Activated CD8-positive, alpha-beta memory T cell treated with anti-CD3 and anti-CD28 coated beads for 48 hours (primary cell): ENCODE measurements around the gene BCL2L1.

Experiments used
- DNase-seq, 3 experiments: peaks; one replicate each; pipeline ENCODE4 v3.0.0-alpha.2; 2020; ENCODE audit warnings: low read depth in 2 of 3, low spot score in 2 of 3

BCL2L1 gene

GRCh38 chr20:31731321-31731717, 8.7 kb upstream of the BCL2L1 start:
- DNase-seq: no peak

- DNase-seq: peak; percentile 96 to 98 (median 96)
Measured at GRCh38 chr20:31723319-31724078, 831 bp upstream of the BCL2L1 start.

GRCh38 chr20:31723069-31723318, 326 bp upstream of the BCL2L1 start:
- DNase-seq: no peak

- no peak for DNase-seq
Measured at GRCh38 chr20:31721408-31722256, 1.0 kb downstream of the BCL2L1 start.

GRCh38 chr20:31720486-31721407, 1.9 kb downstream of the BCL2L1 start:
- no peak for DNase-seq

GRCh38 chr20:31719644-31720485, 2.8 kb downstream of the BCL2L1 start:
- DNase-seq: no peak

GRCh38 chr20:31718952-31719643, 3.6 kb downstream of the BCL2L1 start:
- no peak for DNase-seq

- no peak for DNase-seq
Measured at GRCh38 chr20:31717478-31718201, 5.0 kb downstream of the BCL2L1 start.

- DNase-seq: no peak
Measured at GRCh38 chr20:31716818-31717477, 5.7 kb downstream of the BCL2L1 start.

GRCh38 chr20:31716351-31716750, 6.3 kb downstream of the BCL2L1 start:
- DNase-seq: no peak

- no peak for DNase-seq
Measured at GRCh38 chr20:31715766-31716165, 6.9 kb downstream of the BCL2L1 start.

- DNase-seq: no peak
Measured at GRCh38 chr20:31713312-31714273, 9.1 kb downstream of the BCL2L1 start.

- no peak for DNase-seq
Measured at GRCh38 chr20:31712564-31713311, 9.9 kb downstream of the BCL2L1 start.

- DNase-seq: no peak
Measured at GRCh38 chr20:31712112-31712553, 10.5 kb downstream of the BCL2L1 start.

- DNase-seq: no peak
Measured at GRCh38 chr20:31711179-31712111, 11.2 kb downstream of the BCL2L1 start.
